GM12873 (cell line): Measurements from ENCODE around the gene GRAPL.
A peak's percentile ranks its signal among the peaks of the same experiment; 100 is the strongest.
"Not testable (repeated sequence)": the region's sequence is repeated elsewhere in the genome, so short reads cannot be mapped to it uniquely, and the experiment has no call there.

Experiments
- CTCF ChIP-seq: IDR thresholded peaks from 2 replicates; pipeline ENCODE4 v1.5.1; 2012; ENCODE audit warnings: low read depth, mild to moderate bottlenecking, moderate library complexity, low read length, control low read depth; ENCODE audit not compliant: insufficient read depth; ENCODE audit errors: missing control alignments

GRAPL gene

GRCh38 chr17:19127148-19127980 is at the start of gene GRAPL:
Gene GRAPL (plus strand): TSS chr17:19127589. CDS start chr17:19127620, 31 bp downstream.
- not testable (repeated sequence) for TF ChIP-seq CTCF

DNA sequence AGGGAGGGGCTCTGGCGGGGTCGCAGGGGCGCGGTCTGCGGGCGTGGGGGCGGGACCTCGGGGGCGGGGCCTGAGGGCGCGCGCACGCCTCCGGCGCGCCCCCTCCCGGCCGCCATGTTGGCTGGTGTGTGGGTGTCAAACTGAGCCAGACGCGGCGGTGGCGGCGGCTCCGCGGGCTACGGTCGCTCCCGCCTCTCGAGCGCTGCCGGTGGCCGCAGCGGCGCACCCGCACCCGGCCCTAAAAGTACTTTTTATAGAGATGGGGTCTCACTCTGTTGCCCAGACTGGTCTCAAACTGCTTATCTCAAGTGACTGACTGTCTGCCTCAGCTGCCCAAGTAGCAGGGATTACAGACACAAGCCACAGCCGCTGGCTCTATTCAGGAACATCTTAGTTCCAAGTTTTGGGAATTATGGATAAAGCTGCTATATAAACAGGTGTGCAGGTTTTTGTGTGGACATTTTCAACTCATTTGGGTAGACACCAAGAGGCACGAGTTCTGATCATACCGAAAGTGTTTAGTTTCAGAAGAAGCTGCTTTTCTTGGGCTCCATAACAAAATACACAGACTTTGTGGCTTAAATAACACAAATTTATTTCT is 16.2 kb upstream of the GRAPL start:
- TF ChIP-seq CTCF = peak; percentile 19

- peak; percentile 39 for TF ChIP-seq CTCF
Measured at GRCh38 chr17:19142419-19142818, 15.0 kb downstream of the GRAPL start.
